Breast epithelium (tissue), 4 donors: ENCODE data around the gene ANKRD44. TPM values are rescaled to one million over a fixed set of nuclear protein-coding genes. Genes with fewer than 3 reads are reported as not detected.

Source experiments
- DNase-seq, 2 donors: peaks; one replicate each; pipeline ENCODE4 v3.0.0-alpha.2; 2019; ENCODE audit warnings: low spot score in 2 of 2
- H3K27ac ChIP-seq, 2 donors: fragments of 200-600 bp; sonication (generic) in 1 of 2; one replicate each; pipeline ENCODE4 v1.5.1; 2016 to 2019; ENCODE audit warnings: mild to moderate bottlenecking in 1 of 2
- H3K27me3 ChIP-seq, 2 donors: fragments of 200-600 bp; sonication (generic) in 1 of 2; one replicate each; pipeline versions ENCODE4 v1.5.1 to v1.6.0; 2017 to 2019; ENCODE audit warnings: control low read depth in 1 of 2, mild to moderate bottlenecking in 1 of 2
- H3K36me3 ChIP-seq: fragments of 200-600 bp; one replicate; pipeline ENCODE4 v1.5.1; 2019
- H3K4me1 ChIP-seq, 2 donors: fragments of 200-600 bp; sonication (generic); one replicate each; pipeline ENCODE4 v1.5.1; 2016 to 2019; ENCODE audit warnings: control low read depth in 1 of 2
- H3K4me3 ChIP-seq, 3 donors: fragments of 200-600 bp; sonication (generic); 1 replicate in 2 of 3; 2 replicates in 1 of 3; pipeline ENCODE4 v1.5.1; 2016 to 2019; ENCODE audit warnings: mild to moderate bottlenecking in 3 of 3, moderate library complexity in 2 of 3
- H3K9me3 ChIP-seq, 2 donors: fragments of 200-600 bp; sonication (generic) in 1 of 2; one replicate each; pipeline ENCODE4 v1.5.1; 2016 to 2019; ENCODE audit warnings: control low read depth in 1 of 2
- CTCF ChIP-seq, 3 donors: fragments of 450-650 bp; IDR thresholded peaks; one replicate each; pipeline ENCODE4 v1.5.1; 2016 to 2017; ENCODE audit warnings: antibody characterized with exemption in 3 of 3, mild to moderate bottlenecking in 3 of 3, moderate library complexity in 3 of 3
- POLR2A ChIP-seq: fragments of 450-650 bp; IDR thresholded peaks from one replicate; pipeline ENCODE4 v1.6.1; 2016; ENCODE audit warnings: antibody characterized with exemption, mild to moderate bottlenecking, moderate library complexity
- POLR2AphosphoS5 ChIP-seq, 3 donors: sonication (generic); formaldehyde crosslinking; IDR thresholded peaks; one replicate each; pipeline ENCODE4 v1.6.1; 2017; ENCODE audit warnings: antibody characterized with exemption in 3 of 3
- intact Hi-C: fragments of 100-400 bp; cut with DNase I; formaldehyde crosslinking; loops from one replicate; pipeline ENCODE4 v1.15.1; 2023; ENCODE audit warnings: low total_unique reads
- total RNA-seq, 3 donors: library from RNA; depleted of rRNA; stranded (reverse); fragments of >200 nt; gene quantifications; one replicate each; pipeline ENCODE4 v1.1.0, GENCODE V29; 2016

ANKRD44 gene
- total RNA-seq, 3 donors from 2014 or later, result 18.0 to 41.3 (median 19.9) TPM

DNA sequence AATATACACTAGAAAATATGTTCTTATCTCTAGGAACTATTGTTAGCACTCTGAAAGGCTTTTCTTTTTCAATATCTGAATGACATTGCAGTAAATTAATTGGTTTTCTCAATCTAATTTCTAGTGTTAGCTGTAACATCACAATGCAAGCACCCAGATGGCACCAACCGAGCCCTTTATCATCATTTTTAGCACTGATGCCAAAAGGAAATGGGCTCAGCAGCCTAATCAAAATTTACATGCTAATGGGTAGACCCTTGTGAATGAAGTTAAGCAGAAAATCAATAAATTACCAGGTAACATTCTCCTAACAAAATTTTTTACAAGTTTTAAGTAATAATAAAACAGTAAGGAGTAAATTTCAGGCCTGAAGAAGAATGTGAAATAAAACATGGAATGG, 330.6 kb downstream of the ANKRD44 start:
- no peaks in the 10 kb centered on the region for H3K36me3 ChIP-seq
- no peak for TF ChIP-seq POLR2A
- no peak for TF ChIP-seq POLR2AphosphoS5 (IDR thresholded peaks at IDR 0.05)
- no peak for TF ChIP-seq CTCF (IDR thresholded peaks at IDR 0.05)
- no peak overlapping the region for H3K27ac ChIP-seq
- DNase-seq, result no peak
- no peak overlapping the region for H3K4me3 ChIP-seq
- H3K9me3 ChIP-seq, result no peaks in the 10 kb centered on the region
- H3K27me3 ChIP-seq, result no peaks in the 10 kb centered on the region
- H3K4me1 ChIP-seq, result no peaks in the 10 kb centered on the region
- intact Hi-C loops, result no loop called here

- intact Hi-C loops, result no loop called here
- TF ChIP-seq POLR2A (no peak), CTCF (IDR thresholded peaks at IDR 0.05) (no peak), POLR2AphosphoS5 (IDR thresholded peaks at IDR 0.05) (no peak)
- Histone ChIP-seq H3K4me3 (no peak overlapping the region), H3K27ac (no peak overlapping the region), H3K9me3 (no peaks in the 10 kb centered on the region), H3K36me3 (no peaks in the 10 kb centered on the region), H3K4me1 (no peaks in the 10 kb centered on the region), H3K27me3 (no peaks in the 10 kb centered on the region)
- DNase-seq, result no peak
Observed at GRCh38 chr2:196977507-196977906, 333.1 kb downstream of the ANKRD44 start.

DNA sequence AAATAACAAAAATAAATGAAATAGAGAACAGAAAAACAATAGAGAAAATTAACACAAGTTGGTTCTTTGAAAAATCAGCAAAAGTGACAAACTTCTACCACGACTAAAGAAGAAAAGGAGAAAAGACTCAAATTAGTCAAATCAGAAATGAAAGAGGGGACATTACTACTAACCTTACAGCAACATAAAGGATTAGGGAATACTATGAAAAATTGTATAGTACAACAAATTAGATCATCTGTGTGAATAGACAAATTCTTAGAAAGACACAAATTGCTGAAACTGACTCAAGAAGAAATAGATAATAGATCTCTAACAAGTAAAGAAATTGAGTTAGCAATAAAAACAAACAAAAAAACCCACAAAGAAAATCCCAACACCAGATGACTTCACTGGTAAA, 335.6 kb downstream of the ANKRD44 start:
- H3K27ac ChIP-seq, result no peak overlapping the region
- no peak for DNase-seq
- intact Hi-C loops, result no loop called here
- TF ChIP-seq POLR2A (no peak), POLR2AphosphoS5 (IDR thresholded peaks at IDR 0.05) (no peak), CTCF (IDR thresholded peaks at IDR 0.05) (no peak)
- H3K4me3 ChIP-seq, result no peak overlapping the region
- H3K9me3 ChIP-seq, result no peaks in the 10 kb centered on the region
- H3K27me3 ChIP-seq, result no peaks in the 10 kb centered on the region
- no peaks in the 10 kb centered on the region for H3K4me1 ChIP-seq
- H3K36me3 ChIP-seq, result no peaks in the 10 kb centered on the region

DNA sequence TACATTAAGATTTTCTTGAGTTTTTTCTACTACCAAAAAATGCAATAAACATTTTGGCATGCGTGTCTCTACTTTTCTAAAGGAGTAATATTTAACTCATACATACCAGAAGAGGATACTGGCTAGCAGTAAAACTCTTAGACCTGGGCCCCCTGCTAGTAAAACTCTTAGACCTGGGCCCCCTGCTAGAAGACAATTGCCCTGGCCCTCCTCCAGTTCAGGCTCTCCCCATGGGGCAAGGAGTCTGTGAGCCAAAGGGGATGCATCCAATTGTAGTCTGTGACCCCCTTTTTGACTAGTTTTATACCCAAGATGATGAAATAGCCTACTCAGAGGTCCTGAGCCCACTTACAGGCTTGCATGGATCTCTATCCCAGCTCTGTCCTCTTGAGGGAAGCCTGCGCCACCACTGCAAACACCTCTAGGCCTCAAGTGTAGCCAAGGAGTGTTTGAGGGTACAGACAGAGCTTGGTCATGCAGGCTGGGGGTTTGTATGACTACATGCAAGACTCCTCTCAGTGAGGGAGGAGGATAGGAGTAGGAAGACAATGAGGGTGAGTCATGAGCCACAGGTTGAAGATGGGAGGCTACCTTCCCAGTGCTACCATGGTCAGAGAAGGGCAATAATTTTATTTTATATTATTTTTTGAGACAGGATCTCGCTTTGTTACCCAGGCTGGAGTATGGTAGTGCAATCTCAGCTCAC, 338.9 kb downstream of the ANKRD44 start:
- H3K9me3 ChIP-seq, result no peaks in the 10 kb centered on the region
- H3K27ac ChIP-seq, result no peak overlapping the region
- DNase-seq, result no peak
- no peaks in the 10 kb centered on the region for H3K36me3 ChIP-seq
- no peak for TF ChIP-seq CTCF (IDR thresholded peaks at IDR 0.05)
- TF ChIP-seq POLR2AphosphoS5 (IDR thresholded peaks at IDR 0.05), result no peak
- TF ChIP-seq POLR2A, result no peak
- H3K4me1 ChIP-seq, result no peaks in the 10 kb centered on the region
- intact Hi-C loops, result no loop called here
- no peak overlapping the region for H3K4me3 ChIP-seq
- no peaks in the 10 kb centered on the region for H3K27me3 ChIP-seq

DNA sequence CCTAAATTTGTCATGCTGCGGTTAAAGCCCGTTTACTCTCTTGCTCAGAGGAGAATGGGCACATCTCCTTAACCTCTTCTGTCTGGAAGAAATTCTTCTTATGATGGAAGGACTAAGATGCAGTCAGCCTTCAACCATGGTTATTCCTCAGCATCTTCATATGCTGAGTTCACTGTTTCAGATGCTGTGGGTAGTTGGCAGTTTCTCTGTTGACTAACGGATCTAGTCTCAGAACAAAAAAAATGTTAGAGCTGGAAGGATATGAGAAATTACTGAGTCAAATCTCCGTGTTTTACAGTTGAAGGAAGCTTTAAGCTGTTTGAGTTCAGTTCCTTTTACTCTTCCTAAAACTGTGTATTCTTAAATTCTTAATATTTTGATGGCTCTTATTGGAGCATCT, 340.5 kb downstream of the ANKRD44 start:
- no peak for TF ChIP-seq CTCF (IDR thresholded peaks at IDR 0.05)
- TF ChIP-seq POLR2A, result no peak
- no peak for TF ChIP-seq POLR2AphosphoS5 (IDR thresholded peaks at IDR 0.05)
- intact Hi-C loops, result no loop called here
- DNase-seq, result no peak
- H3K4me3 ChIP-seq, result no peak overlapping the region
- no peak overlapping the region for H3K27ac ChIP-seq
- H3K4me1 ChIP-seq, result no peaks in the 10 kb centered on the region
- H3K27me3 ChIP-seq, result no peaks in the 10 kb centered on the region
- no peaks in the 10 kb centered on the region for H3K9me3 ChIP-seq
- no peaks in the 10 kb centered on the region for H3K36me3 ChIP-seq
